Sigmoid colon (tissue), 7 donors: Measurements from ENCODE around the gene FIBP. TPM values are rescaled to one million over a fixed set of nuclear protein-coding genes. Genes with fewer than 3 reads are reported as not detected.
A peak's percentile ranks its signal among the peaks of the same experiment; 100 is the strongest.
"Not testable (repeated sequence)": the region's sequence is repeated elsewhere in the genome, so short reads cannot be mapped to it uniquely, and the experiment has no call there.

ENCODE experiments used
- DNase-seq: peaks from one replicate; pipeline ENCODE4 v3.0.0-alpha.2; 2019
- H3K27ac ChIP-seq, 4 donors: fragments of 200-600 bp; sonication (generic); one replicate each; pipeline ENCODE4 v1.5.1; 2016 to 2019; ENCODE audit warnings: mild to moderate bottlenecking in 1 of 4
- H3K27me3 ChIP-seq, 3 donors: fragments of 200-600 bp; sonication (generic); one replicate each; pipeline ENCODE4 v1.5.1; 2019; ENCODE audit warnings: mild to moderate bottlenecking in 1 of 3
- H3K36me3 ChIP-seq, 4 donors: fragments of 200-600 bp; sonication (generic); one replicate each; pipeline ENCODE4 v1.5.1; 2016 to 2019
- H3K4me1 ChIP-seq, 4 donors: fragments of 200-600 bp; sonication (generic); one replicate each; pipeline ENCODE4 v1.5.1; 2017 to 2019
- H3K4me3 ChIP-seq, 4 donors: fragments of 200-600 bp; sonication (generic); one replicate each; pipeline ENCODE4 v1.5.1; 2017 to 2019; ENCODE audit warnings: mild to moderate bottlenecking in 2 of 4, moderate library complexity in 1 of 4
- H3K9me3 ChIP-seq, 4 donors: fragments of 200-600 bp in 3 of 4; sonication (generic) in 3 of 4; one replicate each; pipeline versions ENCODE4 v1.5.1 to v1.6.1; 2013 to 2019
- CTCF ChIP-seq, 4 experiments: fragments of 450-650 bp in 3 of 4; fragments of 200-600 bp in 1 of 4; IDR thresholded peaks; one replicate each; pipeline ENCODE4 v1.5.1; 2016 to 2019; ENCODE audit warnings: antibody characterized with exemption in 4 of 4, mild to moderate bottlenecking in 3 of 4, moderate library complexity in 2 of 4
- EP300 ChIP-seq, 4 donors: sonication (generic); formaldehyde crosslinking; IDR thresholded peaks; one replicate each; pipeline ENCODE4 v1.6.1; 2017; ENCODE audit warnings: antibody characterized with exemption in 4 of 4
- POLR2A ChIP-seq, 2 donors: fragments of 450-650 bp; IDR thresholded peaks; one replicate each; pipeline ENCODE4 v1.6.1; 2016; ENCODE audit warnings: antibody characterized with exemption in 2 of 2, mild to moderate bottlenecking in 2 of 2, moderate library complexity in 2 of 2
- POLR2AphosphoS5 ChIP-seq, 4 donors: sonication (generic); formaldehyde crosslinking; IDR thresholded peaks; one replicate each; pipeline ENCODE4 v1.6.1; 2017; ENCODE audit warnings: antibody characterized with exemption in 4 of 4
- WGBS, 2 donors: extraction: QIAGEN DNeasy Blood & Tissue Kit; methylation state at CpG; one replicate each; pipeline ENCODE4 v1.1.7; 2013; 5-methylcytosine and 5-hydroxymethylcytosine counted together
- intact Hi-C: fragments of 100-400 bp; cut with DNase I; formaldehyde crosslinking; loops from one replicate; pipeline ENCODE4 v1.15.1; 2023
- polyA plus RNA-seq, 3 donors: library from polyadenylated mRNA; stranded (reverse); fragments of 200-250 nt; gene quantifications; one replicate each; pipeline ENCODE4 v1.2.3, GENCODE V29; 2013
- total RNA-seq, 4 donors: library from RNA; depleted of rRNA; stranded (reverse); fragments of >200 nt; gene quantifications; one replicate each; pipeline ENCODE4 v1.1.0, GENCODE V29; 2016
- donor health status: healthy with polysubstance abuse.
- donor health status: Bipolar disorder and iron deficiency.
- donor health status: healthy.

FIBP gene
- total and polyA plus RNA-seq, 7 donors = 37.5 to 66.1 (median 54.4) TPM

GRCh38 chr11:65851083-65851579, 37.1 kb downstream of the FIBP start:
- Histone ChIP-seq H3K4me3 (no peak overlapping the region), H3K27ac (no peak overlapping the region), H3K27me3 (no peaks in the 10 kb centered on the region), H3K9me3 (peaks cover 0 to 6% (median 2%) of the 10 kb centered on the region in 4 donors), H3K36me3 (peaks cover 30 to 56% (median 45%) of the 10 kb centered on the region in 4 donors), H3K4me1 (peaks cover 0 to 38% (median 33%) of the 10 kb centered on the region in 4 donors)
- TF ChIP-seq POLR2AphosphoS5 (IDR thresholded peaks at IDR 0.05) (peak in 1 of 4 donors; percentile 4), CTCF (IDR thresholded peaks at IDR 0.05) (peak in 2 of 4 experiments; percentile 21 to 22), POLR2A (IDR thresholded peaks at IDR 0.05) (no peak), EP300 (IDR thresholded peaks at IDR 0.05) (no peak)
- no peak for DNase-seq
- WGBS, 2 donors = 92 to 94% methylated on average over 14 of the region's 14 CpGs
- intact Hi-C loops = no loop called here

GRCh38 chr11:65850217-65851082, 37.8 kb downstream of the FIBP start:
- Histone ChIP-seq H3K27ac (no peak overlapping the region), H3K36me3 (peaks cover 27 to 49% (median 39%) of the 10 kb centered on the region in 4 donors), H3K4me1 (peaks cover 0 to 32% (median 26%) of the 10 kb centered on the region in 4 donors), H3K9me3 (peaks cover 0 to 6% (median 2%) of the 10 kb centered on the region in 4 donors), H3K4me3 (no peak overlapping the region), H3K27me3 (no peaks in the 10 kb centered on the region)
- TF ChIP-seq POLR2A (IDR thresholded peaks at IDR 0.05) (no peak), CTCF (IDR thresholded peaks at IDR 0.05) (no peak), POLR2AphosphoS5 (IDR thresholded peaks at IDR 0.05) (peak in 2 of 4 donors; percentile 20 to 39), EP300 (IDR thresholded peaks at IDR 0.05) (no peak)
- 86 to 90% methylated on average over 20 of the region's 20 CpGs for WGBS, 2 donors
- intact Hi-C loops = no loop called here
- peak; percentile 62 for DNase-seq

GRCh38 chr11:65849771-65850216, 38.5 kb downstream of the FIBP start:
- H3K4me1 ChIP-seq = peaks cover 0 to 25% (median 20%) of the 10 kb centered on the region in 4 donors
- no peak for TF ChIP-seq EP300 (IDR thresholded peaks at IDR 0.05)
- no peak for TF ChIP-seq POLR2A (IDR thresholded peaks at IDR 0.05)
- no peak for TF ChIP-seq POLR2AphosphoS5 (IDR thresholded peaks at IDR 0.05)
- TF ChIP-seq CTCF (IDR thresholded peaks at IDR 0.05) = no peak
- H3K9me3 ChIP-seq = peaks cover 0 to 6% (median 2%) of the 10 kb centered on the region in 4 donors
- H3K27ac ChIP-seq = no peak overlapping the region
- H3K4me3 ChIP-seq = no peak overlapping the region
- no peak for DNase-seq
- no peaks in the 10 kb centered on the region for H3K27me3 ChIP-seq
- WGBS, 2 donors = 74 to 84% methylated on average over 16 of the region's 16 CpGs
- intact Hi-C loops = no loop called here
- peaks cover 21 to 43% (median 33%) of the 10 kb centered on the region in 4 donors for H3K36me3 ChIP-seq

GRCh38 chr11:65849366-65849765, 38.9 kb downstream of the FIBP start:
- 39 to 76% methylated on average over 8 of the region's 8 CpGs for WGBS, 2 donors
- Histone ChIP-seq H3K4me3 (no peak overlapping the region), H3K27ac (no peak overlapping the region), H3K9me3 (peaks cover 0 to 6% (median 2%) of the 10 kb centered on the region in 4 donors), H3K4me1 (peaks cover 0 to 21% (median 16%) of the 10 kb centered on the region in 4 donors), H3K27me3 (no peaks in the 10 kb centered on the region), H3K36me3 (peaks cover 18 to 38% (median 28%) of the 10 kb centered on the region in 4 donors)
- no peak for TF ChIP-seq EP300 (IDR thresholded peaks at IDR 0.05)
- no peak for TF ChIP-seq CTCF (IDR thresholded peaks at IDR 0.05)
- no peak for TF ChIP-seq POLR2AphosphoS5 (IDR thresholded peaks at IDR 0.05)
- no peak for TF ChIP-seq POLR2A (IDR thresholded peaks at IDR 0.05)
- intact Hi-C loops = no loop called here
- no peak for DNase-seq

- H3K9me3 ChIP-seq, H3K27ac ChIP-seq, DNase-seq, H3K27me3 ChIP-seq, H3K4me3 ChIP-seq, intact Hi-C loops: not testable (repeated sequence)
- Histone ChIP-seq H3K36me3 (peaks cover 11 to 32% (median 21%) of the 10 kb centered on the region in 4 donors), H3K4me1 (peaks cover 0 to 14% (median 10%) of the 10 kb centered on the region in 4 donors)
- 68 to 71% methylated on average over 7 of the region's 7 CpGs for WGBS, 2 donors
Measured at GRCh38 chr11:65848693-65849092, 39.6 kb downstream of the FIBP start.
